ENCODE results near the gene MSI2.
"Not testable (repeated sequence)": the region's sequence is repeated elsewhere in the genome, so short reads cannot be mapped to it uniquely, and the experiment has no call there.

Gene MSI2

GRCh38 chr17:57292091-57292490 is 35.8 kb downstream of the MSI2 start:
- no peak for DNase-seq (ENCODE audit: low read depth in 2 of 2)

- DNase-seq (ENCODE audit: low read depth in 2 of 2): no peak
Observed at GRCh38 chr17:57293077-57293476, 36.8 kb downstream of the MSI2 start.

- DNase-seq (ENCODE audit: low read depth in 2 of 2): no peak
Observed at GRCh38 chr17:57294101-57294500, 37.8 kb downstream of the MSI2 start.

DNA sequence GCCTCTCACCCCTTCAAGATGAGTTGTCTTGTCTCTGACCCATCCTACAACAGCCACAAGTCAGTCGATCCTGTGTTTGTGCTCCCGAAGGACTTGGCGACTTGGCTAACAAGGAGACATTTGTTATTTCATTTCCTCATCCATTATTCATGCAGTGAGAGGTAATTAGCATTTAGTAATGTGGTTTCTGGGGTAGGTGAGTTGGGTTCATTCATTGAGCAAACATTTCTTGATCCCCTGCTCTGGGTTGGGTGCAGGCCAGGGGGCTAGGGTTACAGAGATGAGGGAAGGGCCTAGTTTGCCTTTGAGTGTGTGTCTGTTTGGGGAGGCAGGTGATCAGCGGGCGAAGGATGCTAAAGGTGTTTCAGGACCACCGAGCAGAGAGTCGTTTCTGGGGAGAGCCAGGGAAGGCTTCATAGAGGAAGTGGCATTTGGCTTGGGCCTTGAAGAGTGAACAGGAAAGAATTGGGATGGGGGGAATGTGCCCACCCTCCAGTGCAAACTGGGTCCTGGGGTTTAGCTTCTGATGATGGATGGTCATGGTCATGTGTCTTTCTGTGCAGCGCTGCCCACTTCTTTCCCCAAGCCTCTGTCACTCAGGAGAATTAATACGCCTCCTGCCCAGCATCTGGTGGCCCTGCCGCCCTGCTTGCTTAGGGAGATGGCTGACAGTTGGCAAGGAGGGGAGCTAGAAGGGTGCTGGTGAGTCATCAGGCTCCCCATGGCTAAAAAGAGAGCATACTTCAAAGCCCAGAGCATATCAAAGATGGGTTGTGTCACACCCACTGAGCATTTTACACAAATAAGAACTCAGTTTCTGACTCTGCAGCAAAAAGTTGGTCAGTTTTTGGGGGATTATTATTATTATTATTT is 38.5 kb downstream of the MSI2 start:
- DNase-seq (ENCODE audit: low read depth in 2 of 2): no peak

GRCh38 chr17:57295526-57296023 is 39.3 kb downstream of the MSI2 start:
- DNase-seq (ENCODE audit: low read depth in 2 of 2): no peak

- no peak for DNase-seq (ENCODE audit: low read depth in 2 of 2)
Observed at GRCh38 chr17:57296231-57296630, 39.9 kb downstream of the MSI2 start.

- DNase-seq (ENCODE audit: low read depth in 2 of 2): no peak
Observed at GRCh38 chr17:57299176-57299575, 42.9 kb downstream of the MSI2 start.

DNA sequence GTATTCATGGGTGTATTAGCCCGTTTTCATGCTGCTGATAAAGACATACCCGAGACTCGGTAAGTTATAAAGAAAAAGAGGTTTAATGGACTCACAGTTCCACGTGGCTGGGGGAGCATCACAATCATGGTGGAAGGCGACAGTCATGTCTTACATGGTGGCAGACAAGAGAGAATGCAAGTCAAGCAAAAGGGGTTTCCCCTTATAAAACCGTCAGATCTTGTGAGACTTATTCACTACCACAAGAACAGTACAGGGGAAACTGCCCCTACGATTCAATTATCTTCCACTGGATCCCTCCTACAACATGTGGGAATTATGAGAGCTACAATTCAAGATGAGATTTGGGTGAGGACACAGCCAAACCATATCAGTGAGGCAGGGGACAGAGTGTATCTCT is 44.3 kb downstream of the MSI2 start:
- not testable (repeated sequence) for DNase-seq (ENCODE audit: low read depth in 2 of 2)

DNA sequence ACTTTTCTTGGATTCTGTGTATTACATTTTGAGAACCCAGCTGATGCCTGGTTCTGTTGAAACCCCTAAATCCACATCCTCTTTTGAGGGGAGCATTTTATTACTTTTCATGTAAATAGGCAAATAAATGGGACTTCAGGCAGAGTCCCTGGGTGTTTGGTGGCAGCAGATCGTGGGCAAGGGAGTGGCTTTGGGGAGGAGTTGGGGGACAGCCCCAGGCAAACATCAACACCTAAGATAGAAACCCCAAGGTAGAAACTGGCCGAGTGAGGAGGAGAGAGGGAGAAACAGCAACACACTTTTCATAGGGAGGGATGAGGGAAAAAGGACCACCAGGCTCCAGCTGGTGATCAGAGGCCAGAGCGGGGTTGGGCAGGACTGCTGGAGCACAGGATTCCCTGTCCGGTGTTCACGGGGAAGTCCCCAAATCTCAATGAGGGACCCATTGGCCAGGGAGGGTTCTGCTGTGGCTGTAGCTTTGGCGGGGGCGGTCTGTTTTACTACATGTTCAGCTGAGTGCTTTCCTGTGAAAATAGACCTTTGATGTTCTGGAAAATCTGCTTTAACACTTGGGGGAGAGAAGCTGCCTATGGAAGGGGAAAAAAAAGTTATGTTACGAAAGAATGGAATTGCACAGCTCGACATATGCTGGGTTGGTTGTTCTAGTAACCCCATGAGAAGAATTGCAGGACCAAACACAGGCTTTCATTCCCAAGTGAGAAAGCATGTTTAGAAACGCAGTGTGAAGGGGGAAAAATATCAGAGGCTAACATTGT is 46.6 kb downstream of the MSI2 start:
- DNase-seq (ENCODE audit: low read depth in 2 of 2): no peak

- no peak for DNase-seq (ENCODE audit: low read depth in 2 of 2)
Observed at GRCh38 chr17:57305144-57305728, 48.9 kb downstream of the MSI2 start.

DNA sequence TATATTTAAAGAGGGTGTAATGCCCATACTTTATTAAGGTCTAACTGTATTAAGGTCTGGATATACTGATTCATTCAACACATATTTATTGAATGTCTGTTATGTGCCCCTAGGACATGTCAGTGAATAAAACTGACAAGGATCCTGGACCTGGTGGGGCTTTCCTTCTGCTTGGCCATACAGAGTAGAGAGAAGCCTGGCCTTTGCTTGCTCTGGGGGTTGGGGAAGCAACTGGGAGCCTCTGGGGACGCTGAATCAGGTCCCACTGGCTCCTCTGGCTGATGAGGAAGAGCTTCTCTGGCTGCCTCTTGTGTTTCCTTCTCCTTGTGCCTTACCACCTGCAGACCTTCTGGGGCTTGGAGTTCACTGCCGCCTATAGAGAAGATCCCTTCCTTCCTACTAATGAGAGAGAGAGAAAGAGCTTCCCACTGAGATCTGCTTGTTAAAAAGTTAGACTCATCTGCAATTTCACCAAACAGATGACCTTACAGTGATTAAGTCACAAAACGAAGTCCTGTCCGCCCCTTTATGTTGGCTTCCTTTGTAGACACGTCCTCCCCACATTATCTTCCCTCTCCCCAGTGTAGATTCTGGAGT is 49.7 kb downstream of the MSI2 start:
- no peak for DNase-seq (ENCODE audit: low read depth in 2 of 2)

GRCh38 chr17:57308543-57309186 is 52.3 kb downstream of the MSI2 start:
- DNase-seq (ENCODE audit: low read depth in 2 of 2): no peak

DNA sequence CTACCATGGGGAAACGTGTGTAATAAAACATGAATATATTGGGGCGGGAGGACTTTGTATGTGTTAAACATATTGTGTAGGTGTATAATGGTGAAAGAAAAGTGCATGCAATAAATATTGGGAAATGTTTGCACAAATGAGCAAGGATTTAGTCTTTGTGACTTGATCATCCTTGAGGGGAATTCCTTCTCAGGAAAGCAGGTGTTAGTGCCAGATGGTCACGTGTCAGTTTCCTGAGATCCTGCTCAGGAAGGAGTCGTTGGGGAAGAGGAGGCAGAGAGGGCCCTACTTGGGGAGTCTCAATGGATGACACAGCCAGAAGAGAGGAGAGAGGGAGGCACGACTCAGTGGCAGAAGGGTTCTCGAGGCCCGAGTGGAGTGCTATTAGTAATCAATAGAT is 53.2 kb downstream of the MSI2 start:
- no peak for DNase-seq (ENCODE audit: low read depth in 2 of 2)

GRCh38 chr17:57311281-57312216 is 55.2 kb downstream of the MSI2 start:
- no peak for DNase-seq (ENCODE audit: low read depth in 2 of 2)

- DNase-seq (ENCODE audit: low read depth in 2 of 2): no peak
Observed at GRCh38 chr17:57312242-57312641, 55.9 kb downstream of the MSI2 start.

GRCh38 chr17:57313097-57313835 is 56.9 kb downstream of the MSI2 start:
- DNase-seq (ENCODE audit: low read depth in 2 of 2): no peak

GRCh38 chr17:57315061-57316015 is 59.0 kb downstream of the MSI2 start:
- no peak for DNase-seq (ENCODE audit: low read depth in 2 of 2)

DNA sequence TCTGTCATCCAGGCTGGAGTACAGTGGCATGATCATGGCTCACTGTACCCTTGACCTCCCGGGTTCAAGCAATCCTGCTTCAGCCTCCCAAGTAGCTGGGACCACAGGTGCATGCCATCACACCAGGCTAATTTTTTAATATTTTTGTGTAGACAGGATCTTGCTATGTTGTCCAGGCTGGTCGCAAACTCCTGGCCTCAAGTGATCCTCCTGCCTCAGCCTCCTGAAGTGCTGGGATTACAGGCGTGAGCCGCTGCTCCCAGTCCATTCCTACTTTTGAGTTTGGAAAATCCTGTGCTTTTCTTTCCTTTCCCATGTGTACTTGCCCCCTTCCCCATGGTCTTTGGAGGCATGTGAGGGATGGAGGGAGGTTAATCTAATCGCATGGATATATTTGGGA is 60.0 kb downstream of the MSI2 start:
- no peak for DNase-seq (ENCODE audit: low read depth in 2 of 2)

DNA sequence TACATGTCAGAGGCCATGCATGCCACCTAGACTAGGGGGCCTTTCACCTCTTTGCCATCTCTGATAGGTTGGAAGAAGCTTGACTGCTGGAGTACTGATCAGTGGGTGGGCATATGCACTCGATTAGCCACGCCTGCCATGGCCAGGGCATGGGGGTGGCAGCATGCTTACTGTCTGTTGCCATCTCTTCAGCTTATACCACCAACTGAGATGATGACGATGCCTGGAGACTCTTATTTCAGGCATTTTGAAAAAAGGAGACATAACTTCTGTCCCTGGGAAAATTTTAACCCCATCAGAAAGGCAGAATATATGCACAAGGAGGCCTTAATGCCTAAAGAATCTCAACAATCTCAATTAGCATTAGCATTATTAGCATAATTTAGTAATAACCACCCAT is 60.8 kb downstream of the MSI2 start:
- no peak for DNase-seq (ENCODE audit: low read depth in 2 of 2)

Measured in stimulated activated CD4-positive, alpha-beta T cell treated with anti-CD3 and anti-CD28 coated beads, Interleukin-1b, Interleukin-23, amount 100 ng/mL, for 1 hour (primary cell).